ENCODE measurements around the gene KLC3. TPM values are rescaled to one million over a fixed set of nuclear protein-coding genes. Genes with fewer than 3 reads are reported as not detected.
"Not testable (repeated sequence)": the region's sequence is repeated elsewhere in the genome, so short reads cannot be mapped to it uniquely, and the experiment has no call there.

Gene KLC3
- total RNA-seq, 2 donors from 2014 or later = not detected

- H3K4me1 ChIP-seq = no peaks in the 10 kb centered on the region
- no peak for TF ChIP-seq CTCF (IDR thresholded peaks at IDR 0.05)
- intact Hi-C loops (cut with DNase I) = no loop called here
- no peak for DNase-seq
- H3K4me3 ChIP-seq = no peak overlapping the region
- H3K9ac ChIP-seq (ENCODE audit: low read depth in 2 of 2, low read length in 2 of 2) = no peak overlapping the region
- H3K27ac ChIP-seq = no peak overlapping the region
- no peaks in the 10 kb centered on the region for H3K27me3 ChIP-seq
- no peaks in the 10 kb centered on the region for H3K9me3 ChIP-seq
- no peaks in the 10 kb centered on the region for H3K36me3 ChIP-seq
Observed at GRCh38 chr19:45306518-45307027, 34.0 kb upstream of the KLC3 start.

- Histone ChIP-seq H3K4me1 (no peaks in the 10 kb centered on the region), H3K9me3 (no peaks in the 10 kb centered on the region), H3K27me3 (no peaks in the 10 kb centered on the region), H3K27ac (no peak overlapping the region), H3K36me3 (no peaks in the 10 kb centered on the region), H3K9ac (ENCODE audit: low read depth in 2 of 2, low read length in 2 of 2) (no peak overlapping the region), H3K4me3 (no peak overlapping the region)
- no peak for TF ChIP-seq CTCF (IDR thresholded peaks at IDR 0.05)
- intact Hi-C loops (cut with DNase I) = no loop called here
- no peak for DNase-seq
Observed at GRCh38 chr19:45307361-45307760, 33.2 kb upstream of the KLC3 start.

GRCh38 chr19:45309322-45309721 is 31.2 kb upstream of the KLC3 start:
- H3K9ac ChIP-seq (ENCODE audit: low read depth in 2 of 2, low read length in 2 of 2); H3K4me3 ChIP-seq; intact Hi-C loops (cut with DNase I); H3K9me3 ChIP-seq; H3K27me3 ChIP-seq; H3K4me1 ChIP-seq; DNase-seq; H3K36me3 ChIP-seq; H3K27ac ChIP-seq: not testable (repeated sequence)

- H3K36me3 ChIP-seq = no peaks in the 10 kb centered on the region
- H3K9ac ChIP-seq (ENCODE audit: low read depth in 2 of 2, low read length in 2 of 2) = no peak overlapping the region
- H3K27me3 ChIP-seq = no peaks in the 10 kb centered on the region
- H3K4me1 ChIP-seq = no peaks in the 10 kb centered on the region
- H3K9me3 ChIP-seq = no peaks in the 10 kb centered on the region
- intact Hi-C loops (cut with DNase I) = no loop called here
- no peak overlapping the region for H3K27ac ChIP-seq
- no peak overlapping the region for H3K4me3 ChIP-seq
- no peak for TF ChIP-seq CTCF (IDR thresholded peaks at IDR 0.05)
- DNase-seq = no peak
Observed at GRCh38 chr19:45311621-45312020, 28.9 kb upstream of the KLC3 start.

- H3K27ac ChIP-seq; H3K4me1 ChIP-seq; H3K9me3 ChIP-seq; DNase-seq; H3K9ac ChIP-seq (ENCODE audit: low read depth in 2 of 2, low read length in 2 of 2); H3K4me3 ChIP-seq; intact Hi-C loops (cut with DNase I); H3K27me3 ChIP-seq; H3K36me3 ChIP-seq: not testable (repeated sequence)
Observed at GRCh38 chr19:45312285-45312684, 28.3 kb upstream of the KLC3 start.

GRCh38 chr19:45314708-45315245 is 25.8 kb upstream of the KLC3 start:
- H3K36me3 ChIP-seq = no peaks in the 10 kb centered on the region
- intact Hi-C loops (cut with DNase I) = no loop called here
- no peaks in the 10 kb centered on the region for H3K27me3 ChIP-seq
- no peak overlapping the region for H3K9ac ChIP-seq (ENCODE audit: low read depth in 2 of 2, low read length in 2 of 2)
- H3K9me3 ChIP-seq = no peaks in the 10 kb centered on the region
- no peaks in the 10 kb centered on the region for H3K4me1 ChIP-seq
- TF ChIP-seq CTCF (IDR thresholded peaks at IDR 0.05) = no peak
- H3K27ac ChIP-seq = no peak overlapping the region
- no peak for DNase-seq
- H3K4me3 ChIP-seq = no peak overlapping the region

Data from colonic mucosa (tissue), 4 donors.